Activated CD4-positive, alpha-beta T cell treated with anti-CD3 and anti-CD28 coated beads, Interleukin-2, amount 10 ng/mL, durations not matched to agents 7 days and 5 days (primary cell): ENCODE results near the gene TCERG1. TPM values are rescaled to one million over a fixed set of nuclear protein-coding genes. Genes with fewer than 3 reads are reported as not detected.

Experiments
- CTCF ChIA-PET: fragments of 350-600 bp; sonication (Branson Sonifier 250); formaldehyde crosslinking; loops from one replicate; lab custom pipeline; 2021; ENCODE audit warnings: antibody characterized with exemption; lab: Charles Lee
- POLR2A ChIA-PET: fragments of 350-600 bp; sonication (Branson Sonifier 250); formaldehyde crosslinking; loops from one replicate; lab custom pipeline; 2021; ENCODE audit warnings: antibody characterized with exemption; lab: Charles Lee
- DNase-seq: peaks from one replicate; pipeline ENCODE4 v3.0.0-alpha.2; 2020
- H3K27ac Mint-ChIP-seq: one replicate; pipeline ENCODE4 v1.8.0; 2021; ENCODE audit warnings: mild to moderate bottlenecking, moderate library complexity, mixed read lengths
- H3K27me3 Mint-ChIP-seq: one replicate; pipeline ENCODE4 v1.8.0; 2021; ENCODE audit warnings: mixed read lengths
- H3K36me3 Mint-ChIP-seq: one replicate; pipeline ENCODE4 v1.8.0; 2021; ENCODE audit warnings: low read depth, mixed read lengths
- H3K4me1 Mint-ChIP-seq: one replicate; pipeline ENCODE4 v1.8.0; 2021; ENCODE audit warnings: mixed read lengths
- H3K4me3 Mint-ChIP-seq: one replicate; pipeline ENCODE4 v1.8.0; 2021; ENCODE audit warnings: mild to moderate bottlenecking, moderate library complexity, mixed read lengths
- H3K9me3 Mint-ChIP-seq: one replicate; pipeline ENCODE4 v1.8.0; 2021; ENCODE audit warnings: mixed read lengths
- total RNA-seq, 2 experiments: library from RNA; stranded (reverse); gene quantifications; one replicate each; pipeline ENCODE4 v1.2.3, GENCODE V29; 2021

TCERG1 gene
- total RNA-seq, 2 experiments from 2014 or later: 85.2 to 95.3 TPM

DNA sequence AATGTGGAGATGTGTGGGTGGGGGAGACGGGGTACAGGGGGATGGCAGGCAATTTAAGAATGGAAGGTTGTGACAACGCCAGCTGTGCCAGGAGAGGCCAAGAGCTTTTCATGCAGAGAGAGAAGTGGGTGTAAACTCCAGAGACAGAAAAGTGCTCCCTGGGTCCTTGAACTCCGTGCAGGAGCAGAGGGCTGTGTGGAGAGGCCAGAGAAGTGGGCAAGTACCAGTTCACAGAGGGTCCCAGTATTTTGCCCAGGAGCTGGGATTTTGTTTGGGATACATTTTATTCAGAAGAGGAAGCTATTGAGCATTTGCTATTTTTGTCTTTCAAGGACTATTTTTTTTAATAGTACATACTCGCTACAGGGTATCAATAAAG is 19.5 kb upstream of the TCERG1 start:
- ChIA-PET POLR2A (no interaction called here), CTCF (interaction anchor here (0.7 to 1.2 kb wide), 2 partner anchors 20 to 281 kb away, joined by 3 to 4 read pairs; partner anchors contain the start of gene TCERG1)
- peaks cover 14% of the 10 kb centered on the region for H3K27me3 Mint-ChIP-seq
- no peaks in the 10 kb centered on the region for H3K9me3 Mint-ChIP-seq
- no peak for DNase-seq
- H3K27ac Mint-ChIP-seq: no peak overlapping the region
- H3K4me3 Mint-ChIP-seq: no peak overlapping the region
- no peaks in the 10 kb centered on the region for H3K36me3 Mint-ChIP-seq
- peaks cover 8% of the 10 kb centered on the region for H3K4me1 Mint-ChIP-seq

GRCh38 chr5:146428658-146429057 is 18.5 kb upstream of the TCERG1 start:
- POLR2A ChIA-PET: no interaction called here
- CTCF ChIA-PET: no interaction called here
- H3K4me3 Mint-ChIP-seq: no peak overlapping the region

GRCh38 chr5:146440353-146440752 is 6.8 kb upstream of the TCERG1 start:
- ChIA-PET CTCF (interaction anchor here (0.8 kb wide), 1 partner anchor 11 kb away, joined by 3 read pairs; no protein-coding TSS in a partner anchor), POLR2A (no interaction called here)

More at GRCh38 chr5:146428658-146429057, 18.5 kb upstream of the TCERG1 start:
- H3K27ac Mint-ChIP-seq: no peak overlapping the region
- no peaks in the 10 kb centered on the region for H3K36me3 Mint-ChIP-seq
- no peak for DNase-seq
- H3K27me3 Mint-ChIP-seq: peaks cover 20% of the 10 kb centered on the region
- peaks cover 8% of the 10 kb centered on the region for H3K4me1 Mint-ChIP-seq
- H3K9me3 Mint-ChIP-seq: no peaks in the 10 kb centered on the region

GRCh38 chr5:146440870-146441495 is 6.2 kb upstream of the TCERG1 start:
- no peaks in the 10 kb centered on the region for H3K36me3 Mint-ChIP-seq
- no peak overlapping the region for H3K4me3 Mint-ChIP-seq
- ChIA-PET CTCF (interaction anchor here (0.6 to 0.8 kb wide), 3 partner anchors 8 to 47 kb away, joined by 3 read pairs; no protein-coding TSS in a partner anchor), POLR2A (no interaction called here)
- peaks cover 30% of the 10 kb centered on the region for H3K27me3 Mint-ChIP-seq
- no peaks in the 10 kb centered on the region for H3K9me3 Mint-ChIP-seq
- H3K27ac Mint-ChIP-seq: no peak overlapping the region
- no peaks in the 10 kb centered on the region for H3K4me1 Mint-ChIP-seq
- DNase-seq: no peak

More at GRCh38 chr5:146440353-146440752, 6.8 kb upstream of the TCERG1 start:
- no peaks in the 10 kb centered on the region for H3K4me1 Mint-ChIP-seq
- no peak overlapping the region for H3K4me3 Mint-ChIP-seq
- no peaks in the 10 kb centered on the region for H3K36me3 Mint-ChIP-seq
- no peak overlapping the region for H3K27ac Mint-ChIP-seq
- DNase-seq: no peak
- H3K27me3 Mint-ChIP-seq: peaks cover 33% of the 10 kb centered on the region
- no peaks in the 10 kb centered on the region for H3K9me3 Mint-ChIP-seq

DNA sequence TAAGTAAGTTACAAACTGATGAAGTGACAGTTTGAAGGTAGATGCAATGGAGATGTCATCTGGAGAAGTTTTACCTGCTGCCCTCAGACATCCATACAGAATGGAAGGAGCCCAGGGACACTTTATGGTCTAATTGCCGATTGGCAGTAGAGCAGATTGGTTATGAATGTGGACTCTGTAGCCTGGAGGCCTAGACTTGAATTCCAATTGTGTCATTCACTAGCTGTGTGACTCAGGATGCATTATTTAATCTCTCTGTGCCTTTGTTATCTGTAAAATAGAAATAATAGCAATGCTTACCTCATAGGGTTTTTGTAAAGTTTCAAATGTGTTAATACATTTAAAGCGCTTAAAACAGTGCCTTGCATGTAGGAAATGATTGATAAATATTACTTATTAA is 5.2 kb upstream of the TCERG1 start:
- peaks cover 5% of the 10 kb centered on the region for H3K4me1 Mint-ChIP-seq
- no peaks in the 10 kb centered on the region for H3K36me3 Mint-ChIP-seq
- H3K27ac Mint-ChIP-seq: no peak overlapping the region
- CTCF ChIA-PET: interaction anchor here (0.6 to 0.8 kb wide), 2 partner anchors 9 to 48 kb away, joined by 3 read pairs; no protein-coding TSS in a partner anchor
- DNase-seq: no peak
- no peak overlapping the region for H3K4me3 Mint-ChIP-seq
- H3K9me3 Mint-ChIP-seq: no peaks in the 10 kb centered on the region
- POLR2A ChIA-PET: no interaction called here
- H3K27me3 Mint-ChIP-seq: peaks cover 28% of the 10 kb centered on the region

DNA sequence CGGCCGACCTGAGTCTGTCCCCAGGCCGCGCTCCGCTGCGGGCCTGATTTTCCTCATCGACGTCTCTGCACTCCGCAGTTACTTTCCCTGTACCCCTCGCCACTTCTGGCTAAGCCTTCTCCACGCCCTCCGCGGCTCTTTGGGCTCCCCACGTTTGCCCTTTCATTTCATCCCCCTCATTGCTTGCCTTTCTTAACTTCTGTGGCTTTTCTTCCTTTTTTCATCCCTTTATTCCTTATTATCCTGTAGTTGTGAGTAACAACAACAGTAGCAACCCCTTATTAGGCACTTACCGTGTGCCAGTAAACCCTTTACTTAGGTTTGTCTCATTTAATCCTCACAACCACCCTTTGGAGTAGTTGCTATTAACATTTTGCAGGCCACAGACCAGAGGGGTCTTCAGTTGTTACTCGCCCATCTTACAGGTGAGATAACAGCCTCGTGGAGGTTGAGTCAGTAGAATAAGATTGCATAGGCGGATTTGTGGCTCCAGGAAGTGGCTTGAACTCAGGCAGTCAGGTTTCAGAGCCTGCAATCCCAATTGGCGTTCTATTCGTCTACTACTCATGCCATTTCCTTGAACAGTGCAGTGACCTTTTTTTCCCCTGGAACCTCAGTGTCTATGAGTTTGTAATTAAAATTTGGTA is 724 bp downstream of the TCERG1 start:
- ChIA-PET CTCF (interaction anchor here (0.6 to 1.7 kb wide), 10 partner anchors 8 to 502 kb away, joined by 3 to 7 read pairs (median 4); no protein-coding TSS in a partner anchor), POLR2A (no interaction called here)
- Mint-ChIP-seq H3K4me1 (peaks cover 39% of the 10 kb centered on the region), H3K36me3 (peaks cover 11% of the 10 kb centered on the region), H3K4me3 (peak overlapping the region; percentile 98), H3K9me3 (no peaks in the 10 kb centered on the region), H3K27me3 (no peaks in the 10 kb centered on the region), H3K27ac (peak overlapping the region; percentile 99)
- DNase-seq: peak; percentile 48

- peak overlapping the region; percentile 98 for H3K4me3 Mint-ChIP-seq
- H3K27ac Mint-ChIP-seq: peak overlapping the region; percentile 99
- no peaks in the 10 kb centered on the region for H3K9me3 Mint-ChIP-seq
- peaks cover 11% of the 10 kb centered on the region for H3K36me3 Mint-ChIP-seq
- ChIA-PET POLR2A (no interaction called here), CTCF (interaction anchor here (0.7 to 1.7 kb wide), 4 partner anchors 10 to 19 kb away, joined by 3 to 4 read pairs (median 3); no protein-coding TSS in a partner anchor)
- H3K27me3 Mint-ChIP-seq: no peaks in the 10 kb centered on the region
- DNase-seq: no peak
- H3K4me1 Mint-ChIP-seq: peaks cover 40% of the 10 kb centered on the region
Measured at GRCh38 chr5:146448783-146449519, 1.8 kb downstream of the TCERG1 start.

- peaks cover 43% of the 10 kb centered on the region for H3K4me1 Mint-ChIP-seq
- POLR2A ChIA-PET: interaction anchor here (0.6 to 0.7 kb wide), 2 partner anchors 9 to 232 kb away, joined by 3 read pairs; no protein-coding TSS in a partner anchor
- CTCF ChIA-PET: interaction anchor here (1.7 kb wide), 1 partner anchor 9 kb away, joined by 3 read pairs; no protein-coding TSS in a partner anchor
- no peak overlapping the region for H3K4me3 Mint-ChIP-seq
- no peaks in the 10 kb centered on the region for H3K9me3 Mint-ChIP-seq
- no peak for DNase-seq
- H3K27me3 Mint-ChIP-seq: no peaks in the 10 kb centered on the region
- H3K27ac Mint-ChIP-seq: no peak overlapping the region
- H3K36me3 Mint-ChIP-seq: peaks cover 14% of the 10 kb centered on the region
Measured at GRCh38 chr5:146450002-146450401, 2.9 kb downstream of the TCERG1 start.

DNA sequence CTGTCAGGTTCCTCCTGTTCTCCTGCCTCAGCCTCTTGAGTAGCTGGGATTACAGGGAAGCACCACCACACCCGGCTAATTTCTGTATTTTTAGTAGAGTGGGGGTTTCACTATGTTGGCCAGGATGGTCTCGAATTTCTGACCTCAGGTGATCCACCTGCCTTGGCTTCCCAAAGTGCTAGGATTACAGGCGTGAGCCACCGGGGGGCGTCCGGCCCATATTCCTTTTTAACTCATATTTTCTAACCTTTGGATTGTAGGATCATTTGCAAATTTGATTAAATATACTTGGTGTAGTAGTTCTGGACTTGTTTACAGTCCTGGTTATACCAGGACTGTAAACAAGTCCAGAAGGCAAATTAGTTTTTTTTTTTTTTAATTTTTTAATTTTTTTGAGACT is 4.3 kb downstream of the TCERG1 start:
- Mint-ChIP-seq H3K27ac (no peak overlapping the region), H3K4me1 (peaks cover 41% of the 10 kb centered on the region), H3K27me3 (no peaks in the 10 kb centered on the region), H3K36me3 (peaks cover 25% of the 10 kb centered on the region), H3K4me3 (no peak overlapping the region), H3K9me3 (no peaks in the 10 kb centered on the region)
- CTCF ChIA-PET: interaction anchor here (0.8 kb wide), 1 partner anchor 10 kb away, joined by 3 read pairs; no protein-coding TSS in a partner anchor
- POLR2A ChIA-PET: no interaction called here
- DNase-seq: no peak

- no peak for DNase-seq
- Mint-ChIP-seq H3K27ac (no peak overlapping the region), H3K4me3 (no peak overlapping the region), H3K27me3 (no peaks in the 10 kb centered on the region), H3K9me3 (no peaks in the 10 kb centered on the region), H3K4me1 (peaks cover 16% of the 10 kb centered on the region), H3K36me3 (peaks cover 36% of the 10 kb centered on the region)
- ChIA-PET CTCF (interaction anchor here (1.2 to 2.0 kb wide), 2 partner anchors 11 kb away, joined by 3 to 6 read pairs; partner anchors contain the start of gene TCERG1), POLR2A (no interaction called here)
Measured at GRCh38 chr5:146457431-146457830, 10.3 kb downstream of the TCERG1 start.

- Mint-ChIP-seq H3K36me3 (peaks cover 47% of the 10 kb centered on the region), H3K27me3 (no peaks in the 10 kb centered on the region), H3K9me3 (no peaks in the 10 kb centered on the region), H3K4me3 (no peak overlapping the region), H3K4me1 (peaks cover 23% of the 10 kb centered on the region), H3K27ac (no peak overlapping the region)
- CTCF ChIA-PET: interaction anchor here (0.9 to 2.0 kb wide), 2 partner anchors 10 to 12 kb away, joined by 3 to 6 read pairs; partner anchors contain the start of gene TCERG1
- no peak for DNase-seq
- POLR2A ChIA-PET: interaction anchor here (0.6 kb wide), 1 partner anchor 9 kb away, joined by 3 read pairs; no protein-coding TSS in a partner anchor
Measured at GRCh38 chr5:146458894-146459293, 11.8 kb downstream of the TCERG1 start.

DNA sequence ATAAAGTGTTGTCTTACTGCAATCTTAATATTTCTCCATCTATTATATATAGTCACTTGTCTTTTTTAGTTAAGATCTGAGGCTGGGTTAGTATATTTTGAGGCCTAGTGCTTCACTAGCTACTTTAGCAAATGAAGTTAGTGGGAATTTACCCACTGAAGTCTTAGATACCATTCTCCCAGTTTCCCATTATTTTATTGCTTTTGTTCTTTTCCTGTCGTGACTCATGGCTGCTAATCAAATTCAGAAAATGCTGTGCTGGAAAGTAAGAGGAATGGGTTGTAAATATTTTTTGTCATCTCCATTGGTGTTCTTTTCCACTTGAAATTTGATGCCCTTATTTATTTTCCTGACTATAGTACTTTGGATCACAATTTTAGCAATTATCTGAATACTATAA is 14.2 kb downstream of the TCERG1 start:
- no peak overlapping the region for H3K4me3 Mint-ChIP-seq
- peaks cover 25% of the 10 kb centered on the region for H3K4me1 Mint-ChIP-seq
- no peak overlapping the region for H3K27ac Mint-ChIP-seq
- H3K36me3 Mint-ChIP-seq: peaks cover 47% of the 10 kb centered on the region
- H3K27me3 Mint-ChIP-seq: no peaks in the 10 kb centered on the region
- no peaks in the 10 kb centered on the region for H3K9me3 Mint-ChIP-seq
- ChIA-PET CTCF (interaction anchor here (0.6 to 0.9 kb wide), 3 partner anchors 10 to 16 kb away, joined by 3 to 4 read pairs (median 3); no protein-coding TSS in a partner anchor), POLR2A (no interaction called here)
- DNase-seq: no peak
